K562 (cell line): ENCODE data around the gene MSTO1. TPM values are rescaled to one million over a fixed set of nuclear protein-coding genes. Genes with fewer than 3 reads are reported as not detected.

Experiments used
- ATF1 ChIP-seq, 2 experiments: fragments of 450-650 bp in 1 of 2; IDR thresholded peaks; 2 replicates each; pipeline ENCODE4 v1.6.1; 2016; ENCODE audit warnings: missing compliant biosample characterization in 1 of 2, missing genetic modification characterization in 1 of 2
- BDP1 ChIP-seq: IDR thresholded peaks from 3 replicates; pipeline ENCODE4 v1.6.1; 2011; ENCODE audit not compliant: insufficient read length, insufficient read depth
- CBX3 ChIP-seq, 2 experiments: IDR thresholded peaks; 1 replicate in 1 of 2; 2 replicates in 1 of 2; pipeline ENCODE4 v1.6.1; 2012; ENCODE audit warnings: inconsistent platforms in 2 of 2, low read length in 2 of 2, borderline replicate concordance in 1 of 2, control low read depth in 1 of 2
- CREM ChIP-seq: IDR thresholded peaks from 2 replicates; pipeline ENCODE4 v1.6.1; 2014; ENCODE audit warnings: antibody characterized with exemption, low read depth
- ETV5 ChIP-seq: sonication (generic); formaldehyde crosslinking; IDR thresholded peaks from 2 replicates; pipeline ENCODE4 v1.4.0; 2020; ENCODE audit warnings: low read depth, mild to moderate bottlenecking, missing genetic modification reagents
- ETV6 ChIP-seq, 3 experiments: fragments of 150-350 bp in 1 of 3; sonication (generic) in 1 of 3; formaldehyde crosslinking in 1 of 3; IDR thresholded peaks; 2 replicates each; pipeline versions ENCODE4 v1.6.1 to v1.8.0; 2014 to 2022; ENCODE audit warnings: borderline replicate concordance in 2 of 3, low read depth in 2 of 3, antibody characterized with exemption in 1 of 3, low read length in 1 of 3, mild to moderate bottlenecking in 1 of 3, missing genetic modification reagents in 1 of 3
- GTF2E2 ChIP-seq: fragments of 200-800 bp; sonication (Bioruptor generic); IDR thresholded peaks from 2 replicates; pipeline ENCODE4 v1.6.1; 2016; ENCODE audit warnings: missing genetic modification characterization, missing compliant biosample characterization
- HDAC2 ChIP-seq: fragments of 450-650 bp; IDR thresholded peaks from 2 replicates; pipeline ENCODE4 v1.6.1; 2016; ENCODE audit warnings: mild to moderate bottlenecking
- HMBOX1 ChIP-seq: sonication (generic); IDR thresholded peaks from 2 replicates; pipeline ENCODE4 v1.6.1; 2016
- MAZ ChIP-seq, 2 experiments: fragments of 450-650 bp in 1 of 2; sonication (generic) in 1 of 2; formaldehyde crosslinking; IDR thresholded peaks in 1 of 2; conservative IDR thresholded peaks in 1 of 2; 2 replicates each; pipeline versions ENCODE4 v1.4.0 to v1.5.0; 2020; ENCODE audit warnings: mild to moderate bottlenecking in 1 of 2, missing genetic modification reagents in 1 of 2
- NFRKB ChIP-seq: fragments of 450-650 bp; IDR thresholded peaks from 2 replicates; pipeline ENCODE4 v1.6.1; 2016; ENCODE audit warnings: low read depth
- PML ChIP-seq: IDR thresholded peaks from 2 replicates; pipeline ENCODE4 v1.6.1; 2012; ENCODE audit warnings: low read length, inconsistent platforms
- RAD21 ChIP-seq, 2 experiments: fragments of 250-450 bp in 1 of 2; fragments of 450-650 bp in 1 of 2; sonication (Bioruptor Pico) in 1 of 2; formaldehyde crosslinking in 1 of 2; IDR thresholded peaks in 1 of 2; conservative IDR thresholded peaks in 1 of 2; 2 replicates each; pipeline versions ENCODE4 v1.4.0 to v1.8.0; 2020 to 2022; ENCODE audit warnings: mild to moderate bottlenecking in 2 of 2, moderate library complexity in 1 of 2
- SAFB ChIP-seq: fragments of 200-400 bp; formaldehyde crosslinking; IDR thresholded peaks from 2 replicates; pipeline ENCODE4 v1.6.1; 2017; ENCODE audit warnings: low read depth, low read length, borderline replicate concordance
- SIX5 ChIP-seq, 2 experiments: IDR thresholded peaks; 2 replicates each; pipeline ENCODE4 v1.6.1; 2011; ENCODE audit warnings: low read length in 2 of 2, borderline replicate concordance in 1 of 2, low read depth in 1 of 2, mild to moderate bottlenecking in 1 of 2, moderate library complexity in 1 of 2; ENCODE audit not compliant: insufficient read depth in 1 of 2
- TAF1 ChIP-seq: IDR thresholded peaks from 2 replicates; pipeline ENCODE4 v1.6.1; 2011; ENCODE audit warnings: mild to moderate bottlenecking, low read length, moderate library complexity; ENCODE audit not compliant: insufficient read depth, control insufficient read depth, severe bottlenecking; ENCODE audit errors: extremely low read depth
- TGIF2 ChIP-seq: sonication (generic); formaldehyde crosslinking; IDR thresholded peaks from 2 replicates; pipeline ENCODE4 v1.8.1; 2022; ENCODE audit warnings: mild to moderate bottlenecking, missing genetic modification reagents, moderate library complexity
- THRAP3 ChIP-seq: fragments of 450-650 bp; IDR thresholded peaks from 2 replicates; pipeline ENCODE4 v1.6.1; 2016; ENCODE audit warnings: mild to moderate bottlenecking, inconsistent platforms, borderline replicate concordance
- ZC3H11A ChIP-seq: IDR thresholded peaks from 2 replicates; pipeline ENCODE4 v1.6.1; 2012; ENCODE audit warnings: low read depth, low read length, improper control_type of control experiment
- polyA plus RNA-seq, 8 experiments: library from polyadenylated mRNA; depleted of rRNA in 4 of 8; stranded (reverse) in 5 of 8; unstranded in 3 of 8; fragments of >200 nt; fragmentation: Nextera tagmentation in 2 of 8; fragmentation: Illumina TruSeq in 1 of 8; extraction: Ambion mirVana in 2 of 8; extraction: Trizol in 1 of 8; gene quantifications; 2 replicates each; pipeline versions ENCODE4 v1.2.1 to v1.2.3, GENCODE V29; 2011 to 2014; ENCODE audit warnings: inconsistent platforms in 1 of 8, missing spikeins in 1 of 8
- total RNA-seq, 7 experiments: library from RNA; depleted of rRNA in 6 of 7; stranded (reverse); fragments of >200 nt in 6 of 7; fragmentation: Illumina TruSeq in 2 of 7; extraction: Trizol in 2 of 7; gene quantifications; 2 replicates each; pipeline versions ENCODE4 v1.2.1 to v1.2.3, GENCODE V29; 2011 to 2021; ENCODE audit warnings: low replicate concordance in 1 of 7
- TF ChIP-seq, protein P1 (sequence below): fragments of 250-450 bp; sonication (Bioruptor Pico); IDR thresholded peaks from 2 replicates; pipeline ENCODE4 v1.8.0; 2021; ENCODE audit warnings: borderline replicate concordance, mild to moderate bottlenecking, moderate library complexity; ENCODE audit not compliant: poor library complexity, severe bottlenecking
- TF ChIP-seq, protein P2 (sequence below): fragments of 450-650 bp; conservative IDR thresholded peaks from 2 replicates; pipeline ENCODE4 v1.6.1; 2016; ENCODE audit warnings: missing genetic modification characterization, low read depth, mild to moderate bottlenecking, missing compliant biosample characterization, moderate library complexity
- TF ChIP-seq, protein P3 (sequence below): sonication (generic); formaldehyde crosslinking; IDR thresholded peaks from 2 replicates; pipeline ENCODE4 v1.8.1; 2022; ENCODE audit warnings: missing genetic modification reagents

Gene MSTO1
- total and polyA plus RNA-seq, 9 of the 15 experiments (the other 6 are each of a cell fraction or from before 2014, with no cell fraction given) = 18.8 to 71.1 (median 47.3) TPM

DNA sequence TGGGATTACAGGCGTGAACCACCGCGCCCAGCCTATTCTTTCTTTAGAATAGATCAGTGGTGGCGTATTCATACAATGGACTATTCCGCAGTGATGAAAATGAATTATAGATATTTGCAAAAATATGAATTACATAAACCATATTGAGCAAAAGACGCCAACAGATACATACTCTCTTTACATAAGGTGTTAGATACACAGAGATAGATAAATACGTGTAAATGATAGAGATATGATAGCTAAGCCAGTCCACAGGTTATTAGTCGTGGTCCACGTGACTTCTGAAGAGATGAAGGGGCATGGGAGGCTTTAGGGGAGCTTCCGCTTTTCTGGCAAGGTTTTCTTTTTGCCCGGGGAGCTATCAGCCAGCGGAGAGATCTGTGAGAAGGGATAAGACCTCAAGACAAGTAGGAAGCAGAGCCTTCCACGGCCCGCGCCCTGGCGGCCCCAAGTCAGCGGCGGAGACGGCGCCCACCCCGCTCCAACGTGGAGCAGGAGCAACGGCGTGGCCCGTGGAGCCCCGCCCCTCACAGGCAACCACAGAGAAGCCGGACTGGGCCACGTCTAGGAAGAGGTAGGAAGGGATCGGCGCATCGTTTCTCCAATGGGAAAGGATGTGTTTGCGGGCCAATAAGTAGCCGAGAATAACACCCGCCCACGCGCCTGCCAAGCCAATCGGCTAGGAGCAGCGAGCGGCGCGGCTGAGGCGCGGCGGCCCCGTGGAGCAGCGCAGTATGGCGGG lies at the start of gene MSTO1 (continued):
- TF ChIP-seq ETV5 (CRISPR knock-in tag) (peak; percentile 41; the same call in 1 of the 2 replicates), THRAP3 (peak; percentile 66; the same call in 1 of the 2 replicates), SIX5 (IDR thresholded peaks at IDR 0.05; ENCODE audit: borderline replicate concordance in 1 of 2, insufficient read depth in 1 of 2, low read depth in 1 of 2, low read length in 2 of 2) (no peak), ATF1 (CRISPR knock-in tag; IDR thresholded peaks at IDR 0.05) (no peak), ATF1 (tag; IDR thresholded peaks at IDR 0.05) (peak; percentile 80), NFRKB (peak; percentile 42; the same call in 1 of the 2 replicates), BDP1 (no peak), CREM (peak; percentile 55; the same call in 1 of the 2 replicates), GTF2E2 (no peak), RAD21 (CRISPR knock-in tag; conservative IDR thresholded peaks at IDR 0.05 in 1 of 2, IDR thresholded peaks at IDR 0.05 in 1 of 2) (no peak), MAZ (CRISPR knock-in tag; conservative IDR thresholded peaks at IDR 0.05 in 1 of 2, IDR thresholded peaks at IDR 0.05 in 1 of 2) (peak; percentile 70; a peak in 3 of 4 replicates), ZC3H11A (no peak), CBX3 (IDR thresholded peaks at IDR 0.05; ENCODE audit: borderline replicate concordance in 1 of 2, low read length in 2 of 2) (0 out of 3 replicates have a peak, but pooled peaks of 1 of the 2 experiments have one; percentile 34), TAF1 (peak; percentile 54), HDAC2 (peak; percentile 89), ETV6 (IDR thresholded peaks at IDR 0.05; ENCODE audit: borderline replicate concordance in 1 of 2, low read depth in 2 of 2, low read length in 1 of 2) (no peak), ETV6 (CRISPR knock-in tag; IDR thresholded peaks at IDR 0.05; ENCODE audit: borderline replicate concordance) (0 out of 2 replicates have a peak, but pooled peaks have one; percentile 59), PML (no peak), HMBOX1 (no peak; the same call in 1 of the 2 replicates), TGIF2 (no peak), SAFB (peak; percentile 66; the same call in 1 of the 2 replicates)
- TF ChIP-seq, protein P1, sequence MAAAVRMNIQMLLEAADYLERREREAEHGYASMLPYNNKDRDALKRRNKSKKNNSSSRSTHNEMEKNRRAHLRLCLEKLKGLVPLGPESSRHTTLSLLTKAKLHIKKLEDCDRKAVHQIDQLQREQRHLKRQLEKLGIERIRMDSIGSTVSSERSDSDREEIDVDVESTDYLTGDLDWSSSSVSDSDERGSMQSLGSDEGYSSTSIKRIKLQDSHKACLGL (CRISPR knock-in tag) = peak; percentile 6
- TF ChIP-seq, protein P2, sequence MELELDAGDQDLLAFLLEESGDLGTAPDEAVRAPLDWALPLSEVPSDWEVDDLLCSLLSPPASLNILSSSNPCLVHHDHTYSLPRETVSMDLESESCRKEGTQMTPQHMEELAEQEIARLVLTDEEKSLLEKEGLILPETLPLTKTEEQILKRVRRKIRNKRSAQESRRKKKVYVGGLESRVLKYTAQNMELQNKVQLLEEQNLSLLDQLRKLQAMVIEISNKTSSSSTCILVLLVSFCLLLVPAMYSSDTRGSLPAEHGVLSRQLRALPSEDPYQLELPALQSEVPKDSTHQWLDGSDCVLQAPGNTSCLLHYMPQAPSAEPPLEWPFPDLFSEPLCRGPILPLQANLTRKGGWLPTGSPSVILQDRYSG (tag) = 0 out of 2 replicates have a peak, but pooled peaks have one; percentile 46
- TF ChIP-seq, protein P3, sequence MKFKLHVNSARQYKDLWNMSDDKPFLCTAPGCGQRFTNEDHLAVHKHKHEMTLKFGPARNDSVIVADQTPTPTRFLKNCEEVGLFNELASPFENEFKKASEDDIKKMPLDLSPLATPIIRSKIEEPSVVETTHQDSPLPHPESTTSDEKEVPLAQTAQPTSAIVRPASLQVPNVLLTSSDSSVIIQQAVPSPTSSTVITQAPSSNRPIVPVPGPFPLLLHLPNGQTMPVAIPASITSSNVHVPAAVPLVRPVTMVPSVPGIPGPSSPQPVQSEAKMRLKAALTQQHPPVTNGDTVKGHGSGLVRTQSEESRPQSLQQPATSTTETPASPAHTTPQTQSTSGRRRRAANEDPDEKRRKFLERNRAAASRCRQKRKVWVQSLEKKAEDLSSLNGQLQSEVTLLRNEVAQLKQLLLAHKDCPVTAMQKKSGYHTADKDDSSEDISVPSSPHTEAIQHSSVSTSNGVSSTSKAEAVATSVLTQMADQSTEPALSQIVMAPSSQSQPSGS (CRISPR knock-in tag) = no peak
